Measurements from ENCODE around the gene ARPC1A.

DNA sequence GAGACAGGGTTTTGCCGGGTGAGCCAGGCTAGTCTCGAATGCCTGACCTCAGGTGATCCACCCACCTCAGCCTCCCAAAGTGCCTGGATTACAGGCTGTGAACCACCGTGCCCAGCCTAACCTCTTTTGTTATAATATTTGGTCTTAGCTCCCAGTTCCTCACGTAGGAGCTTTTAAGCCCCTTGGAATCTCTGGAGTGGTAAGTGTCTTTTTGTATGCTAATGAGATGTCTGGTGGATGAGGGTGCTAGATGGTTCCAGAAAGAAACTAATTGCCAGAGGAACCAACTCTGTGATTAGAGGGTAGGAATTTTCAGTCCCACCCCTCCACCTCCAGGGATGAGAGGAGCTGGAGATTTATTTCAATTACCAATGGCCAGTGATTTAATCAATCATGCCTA, 5.3 kb upstream of the ARPC1A start:
- TF ChIP-seq FOXA1 (IDR thresholded peaks at IDR 0.05) (no peak), SP1 (IDR thresholded peaks at IDR 0.05) (no peak)

All from HEK293T (cell line).